GM23338 (cell line): ENCODE data around the gene CFDP1.

Source experiments
- EZH2 ChIP-seq: fragments of 200-600 bp; sonication (generic); IDR thresholded peaks from one replicate; pipeline ENCODE4 v1.8.0; 2017; ENCODE audit warnings: antibody characterized with exemption, mild to moderate bottlenecking, low read depth; ENCODE audit not compliant: unreplicated experiment
- EZH2phosphoT487 ChIP-seq: fragments of 200-600 bp; sonication (generic); IDR thresholded peaks from one replicate; pipeline ENCODE4 v1.8.1; 2018; ENCODE audit warnings: antibody characterized with exemption; ENCODE audit not compliant: unreplicated experiment
- JUNB ChIP-seq: IDR thresholded peaks from one replicate; pipeline ENCODE4 v1.6.1; 2016; ENCODE audit warnings: antibody characterized with exemption; ENCODE audit not compliant: unreplicated experiment
- NANOG ChIP-seq: IDR thresholded peaks from 2 replicates; pipeline ENCODE4 v1.6.1; 2016; ENCODE audit warnings: antibody characterized with exemption, borderline replicate concordance
- POLR2AphosphoS5 ChIP-seq: IDR thresholded peaks from 2 replicates; pipeline ENCODE4 v1.6.1; 2016; ENCODE audit warnings: antibody characterized with exemption, low read depth
- STAT1 ChIP-seq: IDR thresholded peaks from one replicate; pipeline ENCODE4 v1.6.1; 2016; ENCODE audit warnings: antibody characterized with exemption; ENCODE audit not compliant: unreplicated experiment
- ZNF114 ChIP-seq: fragments of 250-450 bp; sonication (Bioruptor Pico); IDR thresholded peaks from 2 replicates; pipeline ENCODE4 v1.5.0; 2020; ENCODE audit warnings: mild to moderate bottlenecking, moderate library complexity
- ZNF331 ChIP-seq: fragments of 250-450 bp; sonication (Bioruptor Pico); IDR thresholded peaks from 2 replicates; pipeline ENCODE4 v1.5.0; 2020; ENCODE audit warnings: low read depth, mild to moderate bottlenecking, moderate library complexity
- TF ChIP-seq, protein P1 (sequence below), 2 experiments: fragments of 200-600 bp in 1 of 2; sonication (generic) in 1 of 2; conservative IDR thresholded peaks; 2 replicates each; pipeline versions ENCODE4 v1.5.1 to v1.6.1; 2016 to 2017; ENCODE audit warnings: antibody characterized with exemption in 2 of 2, low read depth in 2 of 2, mild to moderate bottlenecking in 2 of 2, moderate library complexity in 1 of 2
- TF ChIP-seq, protein P2 (sequence below): IDR thresholded peaks from one replicate; pipeline ENCODE4 v1.6.1; 2018; ENCODE audit warnings: antibody characterized with exemption; ENCODE audit not compliant: unreplicated experiment
- TF ChIP-seq, protein P3 (sequence below): IDR thresholded peaks from 2 replicates; pipeline ENCODE4 v1.6.1; 2016; ENCODE audit warnings: antibody characterized with exemption

DNA sequence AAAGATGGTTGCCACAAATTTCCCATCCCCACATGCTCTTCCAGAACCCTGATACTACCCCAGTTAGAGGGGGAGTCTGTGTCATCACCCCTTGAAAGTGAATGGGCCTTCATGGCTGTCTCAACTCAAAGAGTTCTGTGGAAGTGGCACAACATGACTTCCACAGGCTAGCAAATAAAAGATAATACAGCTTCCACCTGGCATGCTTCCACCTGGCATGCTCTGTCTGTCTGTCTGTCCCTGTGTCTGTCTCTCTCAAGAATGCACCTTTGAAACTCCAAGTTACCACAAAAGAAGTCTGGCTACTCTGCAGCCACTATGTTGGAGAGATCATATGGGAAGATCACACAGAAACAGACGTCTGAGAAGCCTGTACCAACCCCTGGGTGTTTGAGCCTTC, 35.0 kb downstream of the CFDP1 start:
- TF ChIP-seq POLR2AphosphoS5 (no peak), JUNB (no peak), EZH2 (no peak), EZH2phosphoT487 (no peak), ZNF331 (CRISPR knock-in tag) (no peak), NANOG (no peak), ZNF114 (no peak), STAT1 (no peak)
- TF ChIP-seq, protein P1, sequence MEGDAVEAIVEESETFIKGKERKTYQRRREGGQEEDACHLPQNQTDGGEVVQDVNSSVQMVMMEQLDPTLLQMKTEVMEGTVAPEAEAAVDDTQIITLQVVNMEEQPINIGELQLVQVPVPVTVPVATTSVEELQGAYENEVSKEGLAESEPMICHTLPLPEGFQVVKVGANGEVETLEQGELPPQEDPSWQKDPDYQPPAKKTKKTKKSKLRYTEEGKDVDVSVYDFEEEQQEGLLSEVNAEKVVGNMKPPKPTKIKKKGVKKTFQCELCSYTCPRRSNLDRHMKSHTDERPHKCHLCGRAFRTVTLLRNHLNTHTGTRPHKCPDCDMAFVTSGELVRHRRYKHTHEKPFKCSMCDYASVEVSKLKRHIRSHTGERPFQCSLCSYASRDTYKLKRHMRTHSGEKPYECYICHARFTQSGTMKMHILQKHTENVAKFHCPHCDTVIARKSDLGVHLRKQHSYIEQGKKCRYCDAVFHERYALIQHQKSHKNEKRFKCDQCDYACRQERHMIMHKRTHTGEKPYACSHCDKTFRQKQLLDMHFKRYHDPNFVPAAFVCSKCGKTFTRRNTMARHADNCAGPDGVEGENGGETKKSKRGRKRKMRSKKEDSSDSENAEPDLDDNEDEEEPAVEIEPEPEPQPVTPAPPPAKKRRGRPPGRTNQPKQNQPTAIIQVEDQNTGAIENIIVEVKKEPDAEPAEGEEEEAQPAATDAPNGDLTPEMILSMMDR (conservative IDR thresholded peaks at IDR 0.05; ENCODE audit: low read depth in 2 of 2): no peak
- TF ChIP-seq, protein P2, sequence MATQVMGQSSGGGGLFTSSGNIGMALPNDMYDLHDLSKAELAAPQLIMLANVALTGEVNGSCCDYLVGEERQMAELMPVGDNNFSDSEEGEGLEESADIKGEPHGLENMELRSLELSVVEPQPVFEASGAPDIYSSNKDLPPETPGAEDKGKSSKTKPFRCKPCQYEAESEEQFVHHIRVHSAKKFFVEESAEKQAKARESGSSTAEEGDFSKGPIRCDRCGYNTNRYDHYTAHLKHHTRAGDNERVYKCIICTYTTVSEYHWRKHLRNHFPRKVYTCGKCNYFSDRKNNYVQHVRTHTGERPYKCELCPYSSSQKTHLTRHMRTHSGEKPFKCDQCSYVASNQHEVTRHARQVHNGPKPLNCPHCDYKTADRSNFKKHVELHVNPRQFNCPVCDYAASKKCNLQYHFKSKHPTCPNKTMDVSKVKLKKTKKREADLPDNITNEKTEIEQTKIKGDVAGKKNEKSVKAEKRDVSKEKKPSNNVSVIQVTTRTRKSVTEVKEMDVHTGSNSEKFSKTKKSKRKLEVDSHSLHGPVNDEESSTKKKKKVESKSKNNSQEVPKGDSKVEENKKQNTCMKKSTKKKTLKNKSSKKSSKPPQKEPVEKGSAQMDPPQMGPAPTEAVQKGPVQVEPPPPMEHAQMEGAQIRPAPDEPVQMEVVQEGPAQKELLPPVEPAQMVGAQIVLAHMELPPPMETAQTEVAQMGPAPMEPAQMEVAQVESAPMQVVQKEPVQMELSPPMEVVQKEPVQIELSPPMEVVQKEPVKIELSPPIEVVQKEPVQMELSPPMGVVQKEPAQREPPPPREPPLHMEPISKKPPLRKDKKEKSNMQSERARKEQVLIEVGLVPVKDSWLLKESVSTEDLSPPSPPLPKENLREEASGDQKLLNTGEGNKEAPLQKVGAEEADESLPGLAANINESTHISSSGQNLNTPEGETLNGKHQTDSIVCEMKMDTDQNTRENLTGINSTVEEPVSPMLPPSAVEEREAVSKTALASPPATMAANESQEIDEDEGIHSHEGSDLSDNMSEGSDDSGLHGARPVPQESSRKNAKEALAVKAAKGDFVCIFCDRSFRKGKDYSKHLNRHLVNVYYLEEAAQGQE: no peak
- TF ChIP-seq, protein P3, sequence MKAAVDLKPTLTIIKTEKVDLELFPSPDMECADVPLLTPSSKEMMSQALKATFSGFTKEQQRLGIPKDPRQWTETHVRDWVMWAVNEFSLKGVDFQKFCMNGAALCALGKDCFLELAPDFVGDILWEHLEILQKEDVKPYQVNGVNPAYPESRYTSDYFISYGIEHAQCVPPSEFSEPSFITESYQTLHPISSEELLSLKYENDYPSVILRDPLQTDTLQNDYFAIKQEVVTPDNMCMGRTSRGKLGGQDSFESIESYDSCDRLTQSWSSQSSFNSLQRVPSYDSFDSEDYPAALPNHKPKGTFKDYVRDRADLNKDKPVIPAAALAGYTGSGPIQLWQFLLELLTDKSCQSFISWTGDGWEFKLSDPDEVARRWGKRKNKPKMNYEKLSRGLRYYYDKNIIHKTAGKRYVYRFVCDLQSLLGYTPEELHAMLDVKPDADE: no peak
